T-helper 1 cell treated with Interleukin-12 subunit alpha and Interleukin-12 subunit beta and Interleukin-4 antibody, amounts not matched to agents 30 ng/mL and 1 ng/mL, for 36 hours (primary cell): ENCODE data around the gene ANKRD11. TPM values are rescaled to one million over a fixed set of nuclear protein-coding genes. Genes with fewer than 3 reads are reported as not detected.
"Not testable (repeated sequence)": the region's sequence is repeated elsewhere in the genome, so short reads cannot be mapped to it uniquely, and the experiment has no call there.

Source experiments
- intact Hi-C: fragments of 100-400 bp; cut with micrococcal nuclease; formaldehyde crosslinking; loops from one replicate; pipeline ENCODE4 v1.15.1; 2024
- total RNA-seq: library from RNA; stranded (reverse); gene quantifications from 2 replicates; pipeline ENCODE4 v1.2.3, GENCODE V29; 2022

Gene ANKRD11
- total RNA-seq, 1 donor from 2014 or later, result 192 TPM

GRCh38 chr16:89309438-89310122, 180.8 kb downstream of the ANKRD11 start:
- intact Hi-C loops, result no loop called here

DNA sequence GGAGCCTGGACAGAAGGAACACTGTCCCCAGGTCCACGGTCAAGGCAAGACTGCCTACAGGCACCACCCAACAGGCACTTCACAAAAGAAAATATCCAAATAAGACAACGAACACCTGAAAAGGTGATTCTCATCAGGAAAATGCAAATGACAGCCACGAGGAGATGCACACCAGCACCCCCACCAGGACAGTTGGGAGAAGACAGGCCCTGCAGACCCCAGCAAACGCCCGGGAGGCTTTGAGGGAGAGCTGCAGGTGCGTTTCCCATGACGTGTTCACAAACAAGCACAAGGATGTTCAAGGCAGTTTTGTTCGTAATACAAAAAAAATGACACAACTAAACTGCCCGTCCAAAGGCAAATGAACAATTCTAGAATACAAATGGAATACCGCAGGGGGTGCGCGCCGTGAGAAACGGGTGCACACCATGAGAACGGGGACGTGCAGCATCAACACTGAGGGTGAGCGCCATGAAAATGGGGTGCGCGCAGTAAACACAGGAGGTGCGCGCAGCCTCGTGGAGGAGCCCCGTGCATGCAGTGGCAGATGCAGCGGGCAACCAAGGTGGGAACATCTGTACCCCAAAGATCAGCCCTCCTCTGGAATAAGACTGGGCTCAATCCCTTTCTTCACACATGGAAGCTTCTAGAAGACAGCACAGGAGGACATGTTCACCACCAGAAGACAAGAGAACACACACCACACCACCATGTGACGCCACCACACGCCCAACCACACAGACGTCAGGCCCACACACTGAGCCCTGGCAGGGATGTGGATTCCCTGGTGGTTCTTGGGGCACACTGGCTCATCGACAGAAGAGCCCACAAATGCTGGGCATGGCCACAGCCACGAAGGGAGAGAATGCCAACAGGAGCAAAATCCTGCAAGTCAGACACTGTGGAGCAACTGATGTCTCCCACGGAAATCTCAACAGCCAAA, 181.7 kb downstream of the ANKRD11 start:
- intact Hi-C loops, result no loop called here

- intact Hi-C loops, result no loop called here
These were observed 182.9 kb downstream of the ANKRD11 start for GRCh38 chr16:89307421-89307805.

DNA sequence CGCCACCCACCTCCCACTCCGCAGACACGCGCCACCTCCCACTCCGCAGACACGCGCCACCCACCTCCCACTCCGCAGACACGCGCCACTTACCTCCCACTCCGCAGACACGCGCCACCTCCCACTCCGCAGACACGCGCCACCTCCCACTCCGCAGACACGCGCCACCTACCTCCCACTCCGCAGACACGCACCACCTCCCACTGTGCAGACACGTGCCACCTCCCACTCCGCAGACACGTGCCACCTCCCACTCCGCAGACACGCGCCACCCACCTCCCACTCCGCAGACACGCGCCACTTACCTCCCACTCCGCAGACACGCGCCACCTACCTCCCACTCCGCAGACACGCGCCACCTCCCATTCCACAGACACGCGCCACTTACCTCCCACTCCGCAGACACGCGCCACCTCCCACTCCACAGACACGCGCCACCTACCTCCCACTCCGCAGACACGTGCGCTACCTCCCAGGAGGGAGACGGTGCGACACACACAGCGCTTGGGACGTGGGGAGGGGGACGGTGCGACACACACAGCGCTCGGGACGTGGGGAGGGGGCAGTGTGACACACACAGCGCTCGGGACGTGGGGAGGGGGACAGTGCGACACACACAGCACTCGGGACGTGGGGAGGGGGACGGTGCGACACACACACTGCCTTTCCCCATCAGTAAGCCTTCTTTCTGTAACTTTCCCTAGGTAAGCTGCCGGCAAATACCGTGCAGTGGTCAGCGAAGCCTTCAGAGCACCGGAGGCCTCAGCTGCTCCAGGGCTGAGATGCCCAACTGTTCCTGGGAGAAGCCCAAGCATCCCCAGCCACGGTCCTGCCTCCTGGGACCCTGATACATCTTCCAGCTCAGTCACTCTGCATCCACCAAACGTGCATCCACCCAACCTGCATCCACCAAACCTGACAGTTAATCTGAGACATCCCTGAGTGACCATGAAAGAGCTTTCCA, 183.6 kb downstream of the ANKRD11 start:
- intact Hi-C loops, result not testable (repeated sequence)

- intact Hi-C loops, result no loop called here
These were observed 185.2 kb downstream of the ANKRD11 start for GRCh38 chr16:89304941-89305705.

- intact Hi-C loops, result no loop called here
These were observed 186.0 kb downstream of the ANKRD11 start for GRCh38 chr16:89304181-89304851.

- intact Hi-C loops, result no loop called here
These were observed 186.7 kb downstream of the ANKRD11 start for GRCh38 chr16:89303617-89304016.

DNA sequence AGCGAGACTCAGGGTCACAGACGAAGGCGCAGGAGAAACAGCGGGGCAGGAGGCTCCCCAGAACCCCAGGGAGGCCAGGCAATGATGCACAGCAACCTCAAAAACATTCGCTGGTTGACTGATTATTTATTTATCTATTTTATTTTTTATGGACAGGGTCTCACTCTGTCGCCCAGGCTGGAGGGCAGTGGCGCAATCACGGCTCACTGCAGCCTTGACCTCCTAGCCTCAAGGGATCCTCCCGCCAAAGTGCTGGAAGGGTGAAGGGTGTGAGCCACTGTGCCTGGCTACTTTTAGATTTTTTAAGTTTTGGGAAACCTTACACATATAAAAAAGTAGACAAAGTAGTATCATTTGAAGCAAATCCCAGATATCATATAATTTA, 189.4 kb downstream of the ANKRD11 start:
- intact Hi-C loops, result no loop called here

- intact Hi-C loops, result no loop called here
These were observed 189.9 kb downstream of the ANKRD11 start for GRCh38 chr16:89300311-89300975.

GRCh38 chr16:89299357-89300111, 190.8 kb downstream of the ANKRD11 start:
- intact Hi-C loops, result not testable (repeated sequence)

GRCh38 chr16:89298623-89299225, 191.6 kb downstream of the ANKRD11 start:
- intact Hi-C loops, result no loop called here

GRCh38 chr16:89297910-89298545, 192.3 kb downstream of the ANKRD11 start:
- intact Hi-C loops, result no loop called here

DNA sequence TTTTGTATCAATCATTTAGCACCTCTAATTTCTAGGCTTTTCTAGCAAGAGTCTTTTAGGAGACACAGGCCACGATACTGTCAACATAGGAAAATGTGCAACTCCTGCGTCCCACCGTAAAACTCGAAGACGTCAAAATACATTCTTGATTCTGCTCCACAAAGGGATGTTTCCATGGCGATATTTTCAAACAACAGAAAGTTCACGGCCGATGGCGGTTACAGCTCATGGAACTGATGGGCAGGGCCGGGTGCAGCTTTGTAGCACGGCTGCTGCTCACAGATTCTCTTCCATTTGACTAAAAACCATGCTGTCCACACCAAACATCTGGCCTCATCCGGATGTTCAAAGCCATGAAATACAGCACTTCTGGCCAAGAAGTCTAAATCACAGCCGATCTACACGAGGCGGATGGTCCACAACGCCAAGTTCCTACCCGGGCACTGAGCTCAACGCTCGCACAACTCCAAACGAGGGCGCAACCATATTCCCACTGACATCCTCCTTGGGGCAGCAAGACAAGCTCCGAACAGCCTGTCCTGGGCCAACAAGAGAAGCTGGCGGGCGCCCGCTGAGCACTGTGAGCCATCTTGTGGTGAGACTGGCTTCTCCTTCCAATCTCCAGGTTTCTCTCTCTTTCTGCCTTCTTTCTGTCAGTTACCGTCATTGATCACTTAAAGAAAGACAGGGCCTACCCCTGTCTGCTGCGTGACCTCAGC, 193.0 kb downstream of the ANKRD11 start:
- intact Hi-C loops, result no loop called here

DNA sequence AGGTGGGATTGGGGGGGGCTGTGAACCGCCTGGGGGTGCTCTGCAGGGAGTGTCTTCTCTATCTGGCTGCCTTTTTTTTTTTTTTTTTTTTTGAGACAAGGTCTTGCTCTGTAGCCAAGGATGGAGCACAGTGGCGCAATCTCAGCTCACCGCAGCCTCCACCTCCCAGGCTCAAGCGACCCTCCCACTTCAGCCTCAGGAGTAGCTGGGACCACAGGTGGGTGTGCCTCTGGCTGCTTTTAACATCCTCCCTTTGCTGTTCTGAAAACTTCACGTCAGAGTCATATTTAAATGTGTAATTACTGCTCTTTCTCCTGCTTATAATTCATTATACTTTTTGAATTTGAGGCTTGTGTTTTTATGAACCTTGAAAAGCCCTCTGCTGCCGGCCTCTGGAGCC, 194.4 kb downstream of the ANKRD11 start:
- intact Hi-C loops, result no loop called here

- intact Hi-C loops, result no loop called here
These were observed 195.1 kb downstream of the ANKRD11 start for GRCh38 chr16:89295071-89295900.

DNA sequence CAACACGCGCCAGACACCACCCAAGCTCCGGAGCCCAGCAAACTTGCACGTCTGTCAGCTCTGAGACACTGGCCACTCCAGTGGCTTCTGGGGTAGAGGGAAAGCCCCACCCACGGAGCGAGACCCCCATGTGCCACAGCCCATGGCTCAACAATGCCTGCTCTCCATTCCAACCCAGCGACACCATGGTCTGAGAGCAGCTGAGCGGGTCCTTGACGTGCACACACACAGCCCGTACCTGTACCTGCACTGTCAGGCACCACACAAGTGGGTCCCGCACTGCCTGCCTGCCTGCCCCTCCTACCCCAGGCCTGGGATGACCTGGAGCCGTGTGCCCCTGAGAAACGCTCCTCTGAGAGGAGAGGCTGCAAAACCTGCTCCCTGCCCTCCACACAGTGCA, 195.9 kb downstream of the ANKRD11 start:
- intact Hi-C loops, result no loop called here
